ENCODE measurements around the gene CRYBA4.
A peak's percentile ranks its signal among the peaks of the same experiment; 100 is the strongest.

Gene CRYBA4

DNA sequence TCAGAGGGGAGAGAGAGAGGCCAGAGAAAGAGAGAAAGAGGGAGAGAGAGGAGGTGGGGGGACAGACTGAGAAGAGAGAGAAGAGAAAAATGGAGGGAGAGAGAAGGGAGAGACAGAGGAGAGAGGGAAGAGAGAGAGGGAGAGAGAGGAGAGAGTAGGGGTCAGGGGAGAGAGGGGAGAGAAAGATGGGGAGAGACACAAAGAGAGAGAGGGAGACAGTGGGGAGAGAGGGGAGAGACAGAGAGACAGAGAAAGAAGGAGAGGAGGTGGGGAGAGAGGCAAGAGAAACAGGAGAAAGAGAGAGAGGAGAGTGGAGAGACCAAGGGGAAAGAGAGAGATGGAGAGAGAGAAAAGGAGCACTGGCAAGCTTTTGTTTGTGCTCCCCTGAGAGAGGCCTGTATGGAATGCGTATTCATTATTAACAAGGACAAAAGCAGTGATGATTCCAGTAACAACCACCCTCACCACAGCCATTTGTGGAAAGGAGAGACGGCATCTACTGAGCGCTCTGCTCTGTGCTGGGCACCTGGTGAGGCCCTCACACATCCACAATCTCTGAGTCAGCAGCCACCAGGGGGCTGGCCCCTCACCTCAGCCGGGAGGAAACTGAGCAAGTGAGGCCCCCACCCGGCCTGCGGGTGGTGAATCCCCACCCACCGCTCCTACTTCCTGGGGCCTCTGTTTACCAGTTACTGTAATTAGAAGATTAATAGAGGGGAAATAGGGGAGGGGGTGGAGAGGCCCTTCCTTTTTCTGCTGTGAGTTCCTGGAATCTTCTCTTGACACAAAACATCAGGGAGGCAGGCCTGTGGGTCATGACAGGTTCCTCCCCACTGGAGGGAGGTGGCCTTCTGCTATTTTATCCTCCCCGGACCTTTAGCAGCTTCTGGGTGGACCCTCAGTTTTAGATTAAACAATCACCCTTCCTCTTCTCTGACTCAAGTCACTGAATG, 21.0 kb downstream of the CRYBA4 start:
- no peak for DNase-seq (ENCODE audit: low read depth in 1 of 2, low spot score in 1 of 2)
- TF ChIP-seq JUND (IDR thresholded peaks at IDR 0.05; ENCODE audit: low read depth) = no peak
- in situ Hi-C loops (cut with HindIII; ENCODE audit: low pct_unique_long_range_greater_than_20kb, low sequenced_read_pairs) = no loop called here

DNA sequence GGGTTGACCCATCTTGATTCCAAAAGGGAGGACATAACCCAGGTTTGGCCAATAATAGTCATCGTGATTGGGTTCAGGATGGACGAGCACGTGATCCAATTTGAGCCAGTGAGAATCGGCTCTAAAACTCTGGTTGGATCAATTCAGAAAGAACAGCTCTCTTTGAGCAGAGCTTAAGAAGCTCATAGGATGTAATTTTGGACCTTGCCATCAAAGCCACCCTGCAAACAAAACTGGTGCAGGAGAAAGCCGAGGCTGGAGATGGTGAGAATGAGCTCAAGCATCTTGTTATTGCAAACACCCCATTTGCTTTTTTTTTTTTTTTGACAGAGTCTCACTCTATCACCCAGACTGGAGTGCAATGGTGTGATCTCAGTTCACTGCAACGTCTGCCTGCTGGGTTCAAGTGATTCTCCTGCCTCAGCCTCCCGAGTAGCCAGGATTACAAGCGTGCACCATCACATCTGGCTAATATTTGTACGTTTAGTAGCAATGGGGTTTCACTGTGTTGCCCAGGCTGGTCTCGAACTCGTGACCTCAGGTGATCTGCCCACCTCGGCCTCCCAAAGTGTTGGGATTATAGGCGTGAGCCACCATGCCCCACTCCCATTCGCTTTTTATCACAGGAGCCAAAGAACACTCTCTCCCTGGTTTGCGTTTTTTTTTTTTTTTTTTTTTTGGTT, 21.8 kb downstream of the CRYBA4 start:
- in situ Hi-C loops (cut with HindIII; ENCODE audit: low pct_unique_long_range_greater_than_20kb, low sequenced_read_pairs) = no loop called here
- no peak for TF ChIP-seq JUND (IDR thresholded peaks at IDR 0.05; ENCODE audit: low read depth)
- no peak for DNase-seq (ENCODE audit: low read depth in 1 of 2, low spot score in 1 of 2)

DNA sequence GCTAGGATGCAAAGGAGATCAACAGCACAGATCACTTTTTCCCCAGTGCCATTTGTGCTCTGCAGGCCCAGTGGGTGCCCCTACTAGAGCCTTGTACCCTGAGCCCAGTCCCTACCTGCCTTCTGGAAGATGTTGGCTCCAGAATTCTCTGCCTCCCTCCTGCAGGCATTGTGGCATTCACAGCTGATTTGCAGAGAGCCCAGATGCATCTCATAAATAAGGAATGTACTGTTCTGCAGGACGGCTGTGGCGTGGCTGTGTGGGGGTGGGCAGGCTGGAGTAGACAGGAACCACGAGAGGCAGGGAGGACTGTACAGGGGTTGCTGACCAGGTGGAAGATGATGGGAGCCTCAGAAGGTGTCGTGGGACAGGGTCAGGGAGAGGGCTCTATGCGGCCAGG, 24.4 kb downstream of the CRYBA4 start:
- no peak for TF ChIP-seq JUND (IDR thresholded peaks at IDR 0.05; ENCODE audit: low read depth)
- in situ Hi-C loops (cut with HindIII; ENCODE audit: low pct_unique_long_range_greater_than_20kb, low sequenced_read_pairs) = no loop called here
- no peak for DNase-seq (ENCODE audit: low read depth in 1 of 2, low spot score in 1 of 2)

DNA sequence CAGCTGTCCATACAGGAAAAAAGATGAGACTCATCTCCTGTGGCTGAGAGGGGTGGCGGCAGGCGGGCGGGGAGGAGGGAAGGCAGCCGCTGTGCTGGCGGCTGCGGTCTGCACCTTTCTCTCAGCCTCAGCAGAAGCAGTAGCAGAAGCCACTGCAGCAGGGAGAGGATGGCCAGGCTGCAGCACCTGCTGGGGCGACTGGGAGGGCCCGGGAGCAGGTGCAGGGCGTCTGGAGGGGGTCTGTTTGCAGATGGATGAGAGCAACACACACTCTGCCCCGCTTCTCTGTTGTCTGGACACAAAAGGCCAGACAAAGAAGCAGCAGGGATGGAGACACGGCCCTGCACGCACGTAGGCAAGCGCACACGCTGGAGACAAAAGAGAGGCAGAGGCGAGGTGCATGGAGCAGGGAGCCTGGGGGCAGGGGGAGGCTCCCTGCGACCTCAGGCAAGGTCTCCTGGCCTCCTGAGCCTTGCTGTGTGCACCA, 26.3 kb downstream of the CRYBA4 start:
- no peak for DNase-seq (ENCODE audit: low read depth in 1 of 2, low spot score in 1 of 2)
- in situ Hi-C loops (cut with HindIII; ENCODE audit: low pct_unique_long_range_greater_than_20kb, low sequenced_read_pairs) = no loop called here

DNA sequence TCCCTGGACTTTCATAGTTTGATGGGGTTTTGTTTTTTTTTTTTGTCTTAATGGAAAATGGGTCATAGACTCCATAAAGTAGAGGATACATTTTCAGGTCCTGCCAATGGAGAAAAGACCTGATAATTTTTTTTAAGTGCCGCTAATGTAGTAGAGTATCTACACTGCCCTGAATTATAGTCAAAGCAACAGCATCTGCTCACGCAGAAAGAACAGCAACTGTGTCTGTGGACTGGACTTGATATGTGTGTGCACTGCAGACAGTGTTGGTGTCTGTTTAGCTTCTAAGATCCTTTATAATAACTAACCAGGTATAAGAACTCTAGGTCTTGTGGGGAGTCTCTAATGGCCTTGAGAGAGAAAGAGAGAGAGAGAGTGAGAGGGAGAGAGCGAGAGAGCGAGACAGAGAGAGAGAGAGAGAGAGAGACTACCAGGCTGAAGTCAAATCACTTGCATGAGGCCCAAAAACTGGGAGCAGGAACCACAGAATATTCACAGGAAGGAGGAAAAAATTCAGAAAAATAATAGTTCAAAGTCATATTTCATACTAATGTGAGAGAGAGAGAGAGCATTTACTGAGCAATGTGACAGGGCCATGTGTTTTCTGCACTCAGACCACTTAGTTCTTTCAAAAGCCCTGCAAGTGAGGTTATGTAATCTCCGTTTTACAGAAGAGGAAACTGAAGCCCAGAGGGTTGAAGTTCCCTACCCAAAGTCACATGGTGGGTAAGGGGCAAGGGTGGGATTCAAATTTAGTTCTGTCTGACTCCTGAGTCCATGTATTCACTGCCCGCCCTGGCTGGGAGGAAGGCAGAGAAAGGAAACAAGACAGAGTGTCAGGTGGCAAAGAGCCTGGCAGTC, 27.0 kb downstream of the CRYBA4 start:
- in situ Hi-C loops (cut with HindIII; ENCODE audit: low pct_unique_long_range_greater_than_20kb, low sequenced_read_pairs) = no loop called here
- no peak for TF ChIP-seq JUND (IDR thresholded peaks at IDR 0.05; ENCODE audit: low read depth)
- DNase-seq (ENCODE audit: low read depth in 1 of 2, low spot score in 1 of 2) = no peak

More for the DNA sequence above, 26.3 kb downstream of the CRYBA4 start:
- TF ChIP-seq JUND (IDR thresholded peaks at IDR 0.05; ENCODE audit: low read depth) = no peak

DNA sequence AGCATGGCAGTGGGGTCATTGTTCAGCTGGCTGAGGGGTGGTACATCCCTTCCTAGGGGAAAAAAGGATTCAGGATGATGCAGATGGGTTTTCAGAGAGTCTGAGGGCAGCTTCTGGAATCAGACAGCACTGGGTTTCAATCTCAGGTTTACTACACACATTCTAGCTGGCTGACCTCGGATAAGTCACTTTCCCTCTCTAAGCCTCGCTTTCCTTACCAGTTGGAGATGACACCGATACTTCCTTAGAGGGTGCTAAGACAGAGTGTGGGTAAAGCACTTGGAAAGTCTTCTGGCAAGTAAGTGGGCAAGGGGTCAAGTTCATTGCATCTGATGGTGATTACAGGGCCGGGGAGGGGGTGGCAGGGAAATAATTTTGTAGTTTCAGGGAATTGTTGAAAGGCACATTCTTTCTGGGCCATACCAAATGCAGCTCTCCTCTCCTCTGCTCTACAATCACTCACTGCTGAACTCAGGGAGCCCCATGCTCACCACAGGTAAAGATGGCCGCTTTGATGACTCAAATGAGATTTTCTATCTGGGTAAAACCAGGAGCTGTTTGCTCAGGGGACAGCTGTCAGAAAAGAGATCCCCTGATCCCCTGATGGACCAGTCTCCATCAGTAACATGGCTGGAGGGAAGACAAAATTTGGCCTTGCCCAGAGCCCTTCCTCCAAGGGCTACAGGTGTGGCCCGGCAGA, 29.1 kb downstream of the CRYBA4 start:
- TF ChIP-seq JUND (IDR thresholded peaks at IDR 0.05; ENCODE audit: low read depth) = no peak
- DNase-seq (ENCODE audit: low read depth in 1 of 2, low spot score in 1 of 2) = no peak
- in situ Hi-C loops (cut with HindIII; ENCODE audit: low pct_unique_long_range_greater_than_20kb, low sequenced_read_pairs) = no loop called here

DNA sequence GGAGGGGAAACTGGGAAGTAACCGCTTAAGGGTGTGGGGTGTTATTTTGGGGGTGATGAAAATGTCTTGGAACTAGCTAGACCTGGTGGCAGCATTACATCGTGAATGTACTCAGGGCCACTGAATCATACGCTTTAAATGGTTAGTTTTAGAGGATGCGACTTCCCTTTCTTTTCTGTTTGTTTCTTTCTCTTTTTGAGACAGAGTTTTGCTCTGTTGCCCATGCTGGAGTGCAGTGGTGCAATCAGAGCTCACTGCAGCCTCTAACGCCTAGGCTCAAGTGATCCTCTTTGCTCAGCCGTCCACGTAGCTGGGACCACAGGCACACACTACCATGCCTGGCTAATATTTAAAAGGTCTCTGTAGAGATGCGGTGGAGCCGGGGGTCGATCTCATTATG, 30.1 kb downstream of the CRYBA4 start:
- no peak for DNase-seq (ENCODE audit: low read depth in 1 of 2, low spot score in 1 of 2)
- in situ Hi-C loops (cut with HindIII; ENCODE audit: low pct_unique_long_range_greater_than_20kb, low sequenced_read_pairs) = no loop called here
- TF ChIP-seq JUND (IDR thresholded peaks at IDR 0.05; ENCODE audit: low read depth) = no peak

DNA sequence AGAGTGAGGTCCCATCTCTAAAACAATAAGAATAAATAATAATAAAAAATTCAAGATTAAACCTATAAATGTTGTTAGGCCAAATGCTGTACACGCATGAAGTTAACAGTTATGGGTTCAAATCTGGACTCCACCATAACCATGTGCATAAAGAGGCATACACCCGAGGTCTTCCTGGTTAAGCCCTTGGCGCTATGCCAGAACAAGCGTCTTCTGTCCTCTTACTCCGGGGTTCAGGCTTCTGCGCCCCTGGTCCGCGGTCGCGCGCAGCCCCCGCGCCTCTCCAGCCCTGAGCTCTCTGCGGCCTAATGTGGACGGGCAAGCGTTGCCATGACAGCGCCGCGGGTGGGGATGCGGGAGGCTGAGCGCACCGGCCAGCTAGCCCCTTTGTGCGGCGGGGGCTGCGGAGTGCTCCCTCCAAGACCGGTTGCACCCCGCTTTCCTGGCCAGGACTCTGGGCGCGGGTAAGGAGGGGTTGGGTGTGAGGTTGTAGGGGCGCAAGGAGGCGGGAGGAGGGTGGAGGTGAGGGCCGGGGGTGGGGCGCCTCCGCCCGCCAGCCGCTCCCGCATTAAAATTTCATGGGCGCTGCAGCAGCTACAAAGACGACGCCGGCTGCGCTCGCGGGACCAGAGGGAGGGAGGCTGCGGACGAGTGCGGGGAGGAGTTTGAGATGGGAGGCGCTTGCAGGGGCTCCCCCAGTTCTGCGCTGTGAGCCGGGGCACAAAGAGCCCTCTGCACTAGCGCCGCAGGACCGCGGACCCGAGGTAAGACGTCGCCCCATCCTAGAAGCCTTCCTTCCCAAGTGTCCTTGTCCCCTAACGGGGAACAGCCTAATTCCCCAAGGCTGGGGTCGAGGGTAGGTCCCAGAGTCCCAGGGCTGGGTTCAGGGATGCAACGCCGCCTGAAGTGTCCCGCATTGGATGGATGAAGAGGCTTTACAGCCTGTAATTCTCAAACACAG, 35.4 kb downstream of the CRYBA4 start, which contains the start of gene MIAT:
Gene MIAT, plus strand, starts transcription at position 698 of the 961 bp plus-strand sequence.
- in situ Hi-C loops (cut with HindIII; ENCODE audit: low pct_unique_long_range_greater_than_20kb, low sequenced_read_pairs) = no loop called here
- no peak for DNase-seq (ENCODE audit: low read depth in 1 of 2, low spot score in 1 of 2)
- no peak for TF ChIP-seq JUND (IDR thresholded peaks at IDR 0.05; ENCODE audit: low read depth)

DNA sequence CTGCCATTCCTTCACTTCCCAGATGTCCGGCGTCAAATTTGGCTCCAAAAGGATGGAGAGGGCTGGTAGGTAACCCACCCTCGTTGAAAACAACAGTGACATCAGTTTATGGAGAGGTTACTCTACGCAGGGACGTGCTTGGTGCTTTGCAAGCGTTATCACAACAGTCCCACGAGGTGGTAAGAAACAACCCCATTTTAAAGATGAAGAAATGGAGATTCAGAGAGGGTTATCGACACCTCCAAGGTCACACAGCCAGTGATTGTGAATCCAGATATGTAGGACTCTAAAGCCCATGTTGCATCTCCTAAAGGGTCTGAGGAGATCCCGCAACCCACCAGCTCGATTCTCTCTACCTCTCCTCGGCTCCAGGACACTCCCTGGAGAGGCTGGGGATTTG, 36.4 kb downstream of the CRYBA4 start:
- no peak for TF ChIP-seq JUND (IDR thresholded peaks at IDR 0.05; ENCODE audit: low read depth)
- in situ Hi-C loops (cut with HindIII; ENCODE audit: low pct_unique_long_range_greater_than_20kb, low sequenced_read_pairs) = no loop called here
- no peak for DNase-seq (ENCODE audit: low read depth in 1 of 2, low spot score in 1 of 2)

DNA sequence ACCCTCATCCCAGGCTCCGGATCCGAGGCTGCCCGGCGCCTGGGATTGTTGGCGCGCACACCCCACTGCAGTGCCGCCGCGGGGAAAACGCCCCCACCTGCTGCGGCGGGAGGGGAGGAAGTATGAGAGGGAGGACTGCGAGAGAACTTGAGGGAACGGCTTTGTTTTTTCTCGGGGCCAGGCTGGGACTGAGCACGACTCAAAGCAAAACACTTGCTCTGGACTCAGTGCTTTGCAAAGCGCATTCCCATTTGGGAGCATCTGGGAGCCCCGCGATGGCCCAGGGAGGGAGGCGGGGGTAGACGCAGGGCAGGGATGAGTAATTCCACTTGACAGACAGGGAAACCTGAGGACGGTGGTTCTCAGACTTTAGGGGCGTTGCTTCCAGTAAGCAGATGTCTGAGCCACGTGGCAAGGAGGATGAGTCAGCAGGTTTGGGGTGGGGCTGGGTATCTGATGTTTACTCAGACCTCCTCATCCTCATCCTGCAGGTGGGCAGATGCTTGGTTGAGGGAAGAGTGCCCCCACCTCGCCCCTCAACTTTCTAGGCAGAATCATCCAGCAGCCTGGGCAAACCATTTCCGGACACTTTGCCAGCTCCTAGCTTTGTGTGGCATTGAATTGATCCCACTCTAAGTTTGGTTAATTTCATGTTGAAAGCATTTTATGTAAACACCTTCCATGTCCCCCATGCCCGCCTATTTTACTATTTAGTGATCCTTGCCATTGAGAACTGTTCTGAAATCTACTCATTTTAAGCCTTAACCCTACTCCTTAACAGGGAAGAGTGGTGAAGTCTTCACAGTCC, 37.1 kb downstream of the CRYBA4 start:
- in situ Hi-C loops (cut with HindIII; ENCODE audit: low pct_unique_long_range_greater_than_20kb, low sequenced_read_pairs) = no loop called here
- no peak for TF ChIP-seq JUND (IDR thresholded peaks at IDR 0.05; ENCODE audit: low read depth)
- peak in 1 of 2 experiments; percentile 55 for DNase-seq (ENCODE audit: low read depth in 1 of 2, low spot score in 1 of 2)

Data from T47D (cell line).